A673 (cell line): ENCODE measurements around the gene FLYWCH1.
A peak's percentile ranks its signal among the peaks of the same experiment; 100 is the strongest.

Experiments
- CTCF ChIP-seq: fragments of 300-800, 200-600 bp; sonication (generic); conservative IDR thresholded peaks from 2 replicates; pipeline ENCODE4 v1.5.1; 2017; ENCODE audit warnings: low read depth, mild to moderate bottlenecking, antibody characterized with exemption, low read length, moderate library complexity, mixed read lengths
- EZH2 ChIP-seq: fragments of 200-600 bp; sonication (generic); IDR thresholded peaks from 2 replicates; pipeline ENCODE4 v1.6.1; 2017; ENCODE audit warnings: borderline replicate concordance, low read depth, mild to moderate bottlenecking, mixed read lengths, antibody characterized with exemption, low read length; ENCODE audit not compliant: poor library complexity, severe bottlenecking

DNA sequence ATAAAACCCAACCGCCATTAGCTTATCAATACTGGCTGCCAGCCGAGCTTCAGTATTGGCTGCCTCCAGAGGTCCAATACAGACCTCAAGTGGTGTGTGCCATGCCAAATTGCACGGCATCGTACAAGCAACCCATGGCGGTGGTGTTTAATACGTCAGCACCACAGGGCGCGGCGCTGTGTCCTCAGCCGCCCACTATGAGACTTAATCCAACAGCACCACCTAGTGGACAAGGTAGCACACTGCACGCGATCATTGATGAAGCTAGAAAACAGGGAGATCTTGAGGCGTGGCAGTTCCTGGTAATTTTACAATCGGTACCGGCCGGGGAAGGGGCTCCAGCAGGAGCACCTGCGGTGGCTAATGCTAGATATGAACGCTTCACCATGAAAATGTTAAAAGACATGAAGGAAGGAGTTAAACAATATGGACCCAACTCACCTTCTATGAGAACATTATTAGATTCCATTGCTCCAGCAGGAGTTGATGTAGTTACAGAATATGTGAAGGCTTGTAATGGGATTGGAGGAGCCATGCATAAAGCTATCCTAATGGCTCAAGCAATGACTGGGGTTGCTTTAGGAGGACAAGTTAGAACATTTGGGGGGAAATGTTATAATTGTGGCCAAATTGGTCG, 15.4 kb downstream of the FLYWCH1 start:
- TF ChIP-seq CTCF = peak; percentile 97
- no peak for TF ChIP-seq EZH2
